GM12878 (cell line): Measurements from ENCODE around the gene CHTOP. TPM values are rescaled to one million over a fixed set of nuclear protein-coding genes. Genes with fewer than 3 reads are reported as not detected.

ENCODE experiments used
- ATAC-seq: fragments of 200-7000 bp; cut with Tn5 transposase; 3 replicates; pipeline ENCODE4 v1.9.1; 2020; ENCODE audit warnings: mild to moderate bottlenecking, moderate library complexity
- BruUV-seq: library from RNA; stranded (reverse); fragments of 400-500 nt; replicated peaks from 2 replicates; lab custom pipeline; 2021; lab: Mats Ljungman, UMichigan
- CTCF ChIA-PET: fragments of 300-600 bp; sonication (Branson Sonifier 250); formaldehyde crosslinking; extraction: SDS; loops from one replicate; lab custom pipeline; 2021; ENCODE audit warnings: inconsistent platforms; lab: Yijun Ruan, JAX
- POLR2A ChIA-PET: fragments of 350-600 bp; formaldehyde crosslinking; extraction: SDS; loops from one replicate; lab custom pipeline; 2021; ENCODE audit warnings: inconsistent platforms; lab: Charles Lee
- RAD21 ChIA-PET: fragments of 300-600 bp; sonication (Branson Sonifier 250); formaldehyde crosslinking; loops from one replicate; lab custom pipeline; 2023; ENCODE audit warnings: antibody characterized with exemption; ENCODE audit not compliant: unreplicated experiment; lab: Charles Lee
- SMC1A ChIA-PET: fragments of 300-600 bp; sonication (Branson Sonifier 250); formaldehyde crosslinking; loops from one replicate; lab custom pipeline; 2023; ENCODE audit not compliant: unreplicated experiment, uncharacterized antibody; lab: Charles Lee
- DNase-seq: peaks from one replicate; pipeline ENCODE4 v3.0.0-alpha.2; 2011; ENCODE audit warnings: low read depth, low spot score
- FAIRE-seq: peaks from 3 replicates; lab custom pipeline; 2011; peaks lifted over from hg19 to GRCh38; lab: Jason Lieb, UNC
- H2AFZ ChIP-seq: 2 replicates; pipeline ENCODE4 v1.6.0; 2011; ENCODE audit warnings: low read depth, low read length, control low read depth; ENCODE audit not compliant: control insufficient read depth
- H3K27ac ChIP-seq: 2 replicates; pipeline ENCODE4 v1.5.1; 2011; ENCODE audit warnings: control low read depth; ENCODE audit not compliant: control insufficient read depth, insufficient read depth
- H3K27me3 ChIP-seq, 2 experiments: replicated peaks in 1 of 2; 2 replicates each; pipeline versions ENCODE4 v1.6.0 to v1.6.1; 2011; ENCODE audit warnings: low read length in 1 of 2; ENCODE audit not compliant: control insufficient read depth in 2 of 2, insufficient read depth in 2 of 2
- H3K36me3 ChIP-seq, 2 experiments: 2 replicates each; pipeline ENCODE4 v1.5.1; 2011; ENCODE audit warnings: low read length in 1 of 2; ENCODE audit not compliant: control insufficient read depth in 2 of 2, insufficient read depth in 2 of 2
- H3K4me1 ChIP-seq: 2 replicates; pipeline ENCODE4 v1.6.1; 2011; ENCODE audit warnings: mild to moderate bottlenecking, low read length, moderate library complexity, mixed read lengths; ENCODE audit not compliant: control insufficient read depth, insufficient read depth
- H3K4me2 ChIP-seq: 2 replicates; pipeline ENCODE4 v1.6.0; 2011; ENCODE audit warnings: control low read depth; ENCODE audit not compliant: control insufficient read depth, insufficient read depth
- H3K4me3 ChIP-seq: fragments of 200-600 bp; sonication (generic); 2 replicates; pipeline ENCODE4 v1.5.1; 2016
- H3K79me2 ChIP-seq: 2 replicates; pipeline ENCODE4 v1.6.0; 2011; ENCODE audit warnings: low read length; ENCODE audit not compliant: control insufficient read depth, insufficient read depth
- H3K9ac ChIP-seq: 2 replicates; pipeline ENCODE4 v1.8.0; 2011; ENCODE audit warnings: low read length, control low read depth, mixed read lengths; ENCODE audit not compliant: control insufficient read depth, insufficient read depth
- H3K9me3 ChIP-seq: replicated peaks from 3 replicates; pipeline ENCODE4 v1.5.1; 2011; ENCODE audit warnings: mild to moderate bottlenecking, low read length; ENCODE audit not compliant: control insufficient read depth, insufficient read depth
- H4K20me1 ChIP-seq: 2 replicates; pipeline ENCODE4 v1.6.0; 2011; ENCODE audit not compliant: control insufficient read depth, insufficient read depth
- BRCA1 ChIP-seq: IDR thresholded peaks from 2 replicates; pipeline ENCODE4 v1.6.1; 2011; ENCODE audit warnings: low read depth, low read length, improper control_type of control experiment
- CREB1 ChIP-seq: IDR thresholded peaks from 2 replicates; pipeline ENCODE4 v1.6.1; 2012; ENCODE audit warnings: low read depth, mild to moderate bottlenecking, inconsistent platforms
- JUND ChIP-seq: IDR thresholded peaks from 2 replicates; pipeline ENCODE4 v1.6.1; 2012; ENCODE audit warnings: low read depth, mild to moderate bottlenecking, low read length, improper control_type of control experiment, moderate library complexity
- KDM1A ChIP-seq: fragments of 200-600 bp; sonication (generic); IDR thresholded peaks from 2 replicates; pipeline ENCODE4 v1.6.1; 2016; ENCODE audit warnings: borderline replicate concordance
- POLR2A ChIP-seq: IDR thresholded peaks from 2 replicates; pipeline ENCODE4 v1.6.1; 2011; ENCODE audit warnings: low read depth, mild to moderate bottlenecking, low read length
- SIX5 ChIP-seq: IDR thresholded peaks from 2 replicates; pipeline ENCODE4 v1.6.1; 2011; ENCODE audit warnings: mild to moderate bottlenecking, low read depth, low read length, moderate library complexity; ENCODE audit not compliant: severe bottlenecking
- SMC3 ChIP-seq: IDR thresholded peaks from 2 replicates; pipeline ENCODE4 v1.6.1; 2011; ENCODE audit warnings: low read length, improper control_type of control experiment, borderline replicate concordance
- SRF ChIP-seq, 2 experiments: IDR thresholded peaks; 2 replicates each; pipeline ENCODE4 v1.6.1; 2011; ENCODE audit warnings: low read depth in 2 of 2, low read length in 2 of 2, mild to moderate bottlenecking in 1 of 2, moderate library complexity in 1 of 2
- WGBS: methylation state at CpG from one replicate; pipeline ENCODE4 v1.1.6; 2016; ENCODE audit warnings: low lambda C conversion rate; ENCODE audit not compliant: insufficient replicate concordance, insufficient coverage; ENCODE audit errors: missing lambda C conversion rate; 5-methylcytosine and 5-hydroxymethylcytosine counted together
- in situ Hi-C: fragments of 300-500 bp; cut with MboI; formaldehyde crosslinking; loops from 9 replicates; pipeline ENCODE4 v1.14.3; 2018; ENCODE audit warnings: mixed read lengths
- intact Hi-C: fragments of 100-400 bp; cut with micrococcal nuclease; formaldehyde crosslinking; loops from one replicate; pipeline ENCODE4 v1.14.2; 2022; ENCODE audit not compliant: unreplicated experiment
- polyA plus RNA-seq, 11 experiments: library from polyadenylated mRNA; depleted of rRNA in 4 of 11; unstranded in 6 of 11; stranded (reverse) in 5 of 11; fragments of >200 nt; fragmentation: Nextera tagmentation in 4 of 11; fragmentation: Illumina TruSeq in 1 of 11; extraction: Ambion mirVana in 4 of 11; extraction: Trizol in 1 of 11; gene quantifications; 1 replicate in 1 of 11; 2 replicates in 10 of 11; pipeline versions ENCODE4 v1.2.1 to v1.2.3, GENCODE V29; 2011 to 2016; ENCODE audit warnings: inconsistent platforms in 2 of 11, missing spikeins in 2 of 11, low read depth in 1 of 11
- total RNA-seq, 4 experiments: library from RNA; depleted of rRNA in 3 of 4; stranded (reverse); fragments of >200 nt in 3 of 4; fragmentation: Illumina TruSeq in 1 of 4; extraction: Trizol in 1 of 4; gene quantifications; 2 replicates each; pipeline versions ENCODE4 v1.2.1 to v1.2.3, GENCODE V29; 2013 to 2021

CHTOP gene
- total and polyA plus RNA-seq, 10 of the 15 experiments (the other 5 are each of a cell fraction or from before 2014, with no cell fraction given): 8.4 to 93.8 (median 52.3) TPM

GRCh38 chr1:153608089-153608682 is 25.7 kb upstream of the CHTOP start:
- WGBS: 50% methylated on average over 7 of the region's 7 CpGs
- no peak for FAIRE-seq
- SMC1A ChIA-PET: no interaction called here
- Histone ChIP-seq H3K4me3 (no peak overlapping the region), H2AFZ (no peak overlapping the region), H3K9ac (no peak overlapping the region), H4K20me1 (no peaks in the 10 kb centered on the region), H3K27me3 (no peaks in the 10 kb centered on the region), H3K79me2 (no peaks in the 10 kb centered on the region), H3K36me3 (no peaks in the 10 kb centered on the region), H3K4me2 (no peak overlapping the region), H3K4me1 (no peaks in the 10 kb centered on the region), H3K9me3 (no peaks in the 10 kb centered on the region), H3K27ac (no peak overlapping the region)
- BruUV-seq: no TSS peak
- in situ Hi-C loops (no loop called here), intact Hi-C loops (no loop called here)
- DNase-seq: no peak
- no peak for ATAC-seq
- RAD21 ChIA-PET: interaction anchor here (0.6 to 1.2 kb wide), 2 partner anchors 10 to 153 kb away, joined by 3 read pairs; no protein-coding TSS in a partner anchor
- TF ChIP-seq SMC3 (no peak), CREB1 (no peak), POLR2A (no peak), SRF (IDR thresholded peaks at IDR 0.05; ENCODE audit: low read depth in 2 of 2, low read length in 2 of 2) (no peak), BRCA1 (no peak), SIX5 (no peak), JUND (no peak), KDM1A (no peak)
- CTCF ChIA-PET: interaction anchor here (2.1 kb wide), 1 partner anchor 40 kb away, joined by 7 read pairs; no protein-coding TSS in a partner anchor
- POLR2A ChIA-PET: interaction anchor here (0.6 kb wide), 1 partner anchor 88 kb away, joined by 3 read pairs; no protein-coding TSS in a partner anchor
